Mucosa of descending colon (tissue), 3 donors: ENCODE data around the gene NFYA. TPM values are rescaled to one million over a fixed set of nuclear protein-coding genes. Genes with fewer than 3 reads are reported as not detected.
A peak's percentile ranks its signal among the peaks of the same experiment; 100 is the strongest.

Experiments used
- ATAC-seq: fragments of 200-7000 bp; cut with Tn5 transposase; one replicate; pipeline ENCODE4 v1.9.1; 2020; ENCODE audit warnings: mild to moderate bottlenecking, moderate library complexity
- DNase-seq, 3 donors: peaks; one replicate each; pipeline ENCODE4 v3.0.0-alpha.2; 2020
- H3K36me3 ChIP-seq: fragments of 200-600 bp; one replicate; pipeline ENCODE4 v1.8.0; 2021; ENCODE audit warnings: low read depth, mild to moderate bottlenecking
- H3K4me1 ChIP-seq: fragments of 200-600 bp; one replicate; pipeline ENCODE4 v1.8.0; 2021; ENCODE audit warnings: low read depth, mild to moderate bottlenecking
- H3K4me3 ChIP-seq: fragments of 200-600 bp; one replicate; pipeline ENCODE4 v1.8.0; 2021; ENCODE audit warnings: mild to moderate bottlenecking
- H3K9me3 ChIP-seq: fragments of 200-600 bp; one replicate; pipeline ENCODE4 v1.8.0; 2021; ENCODE audit warnings: mild to moderate bottlenecking
- intact Hi-C, 2 donors: fragments of 100-400 bp; cut with DNase I in 1 of 2; cut with micrococcal nuclease in 1 of 2; formaldehyde crosslinking; loops; one replicate each; pipeline versions ENCODE4 v1.11.0 to v1.11.1; 2022; cut with DNase I, micrococcal nuclease
- total RNA-seq, 3 donors: library from RNA; stranded (reverse); fragmentation: NEBNext Ultra II Directional in 2 of 3; extraction: Animal tissue kit (Norgen Biotek cat#: 25700) in 2 of 3; gene quantifications; one replicate each; pipeline versions ENCODE4 v1.2.1 to v1.2.4, GENCODE V29; 2021 to 2023
- TF ChIP-seq, protein P1 (sequence below): fragments of 200-600 bp; IDR thresholded peaks from one replicate; pipeline ENCODE4 v1.8.0; 2022; ENCODE audit warnings: antibody characterized with exemption, mild to moderate bottlenecking
- donor health status: DM: no; HTN: no; CAD: no; lungs with moderate emphysema.
- donor health status: DM: no; HTN: no; CAD: no.
- donor health status: DM: no; HTN: yes; CAD: no.

Gene NFYA
- total RNA-seq, 3 donors from 2014 or later, result 19.0 to 20.9 (median 20.2) TPM

DNA sequence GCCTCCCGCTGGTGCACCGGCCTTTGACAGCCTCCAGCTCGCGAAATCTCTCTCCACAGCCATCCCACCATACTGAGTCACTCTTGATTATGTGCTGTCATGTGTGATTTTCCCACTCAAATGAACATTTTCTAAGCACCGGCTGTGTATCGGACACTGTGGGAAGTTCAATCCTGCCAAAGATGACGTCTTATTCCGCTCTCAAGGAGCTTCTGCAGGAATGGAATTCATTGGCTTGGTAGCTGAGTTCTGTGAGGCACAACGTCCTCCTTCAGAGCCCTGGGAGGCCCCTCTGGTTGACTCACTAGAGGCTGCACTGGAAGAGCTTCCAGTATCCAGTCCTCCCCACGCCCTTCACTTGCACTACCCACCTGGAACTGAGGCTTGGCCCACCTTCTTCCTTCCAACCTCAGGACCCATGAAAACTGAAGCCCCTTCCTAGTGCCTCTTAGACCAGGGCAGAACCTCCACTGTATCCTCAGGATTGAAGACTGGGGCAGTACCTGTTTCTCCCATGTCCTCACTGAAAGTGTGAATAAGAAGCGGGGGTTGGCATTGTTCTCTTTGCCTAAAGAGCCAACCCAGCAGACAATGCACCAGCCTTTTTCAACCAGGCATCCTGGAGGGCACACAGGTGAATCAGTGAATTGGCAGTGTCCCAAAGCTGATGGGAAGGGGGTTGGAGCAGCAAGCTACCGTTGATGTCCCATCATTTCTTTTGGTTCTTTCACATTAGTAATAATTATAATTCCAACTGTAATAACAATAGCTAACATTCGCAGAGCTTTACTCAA, 35.5 kb upstream of the NFYA start:
- TF ChIP-seq, protein P1, sequence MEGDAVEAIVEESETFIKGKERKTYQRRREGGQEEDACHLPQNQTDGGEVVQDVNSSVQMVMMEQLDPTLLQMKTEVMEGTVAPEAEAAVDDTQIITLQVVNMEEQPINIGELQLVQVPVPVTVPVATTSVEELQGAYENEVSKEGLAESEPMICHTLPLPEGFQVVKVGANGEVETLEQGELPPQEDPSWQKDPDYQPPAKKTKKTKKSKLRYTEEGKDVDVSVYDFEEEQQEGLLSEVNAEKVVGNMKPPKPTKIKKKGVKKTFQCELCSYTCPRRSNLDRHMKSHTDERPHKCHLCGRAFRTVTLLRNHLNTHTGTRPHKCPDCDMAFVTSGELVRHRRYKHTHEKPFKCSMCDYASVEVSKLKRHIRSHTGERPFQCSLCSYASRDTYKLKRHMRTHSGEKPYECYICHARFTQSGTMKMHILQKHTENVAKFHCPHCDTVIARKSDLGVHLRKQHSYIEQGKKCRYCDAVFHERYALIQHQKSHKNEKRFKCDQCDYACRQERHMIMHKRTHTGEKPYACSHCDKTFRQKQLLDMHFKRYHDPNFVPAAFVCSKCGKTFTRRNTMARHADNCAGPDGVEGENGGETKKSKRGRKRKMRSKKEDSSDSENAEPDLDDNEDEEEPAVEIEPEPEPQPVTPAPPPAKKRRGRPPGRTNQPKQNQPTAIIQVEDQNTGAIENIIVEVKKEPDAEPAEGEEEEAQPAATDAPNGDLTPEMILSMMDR, result no peak
- Histone ChIP-seq H3K36me3 (no peaks in the 10 kb centered on the region), H3K4me1 (peaks cover 8% of the 10 kb centered on the region), H3K4me3 (no peak overlapping the region), H3K9me3 (no peaks in the 10 kb centered on the region)
- no peak for DNase-seq
- intact Hi-C loops, result no loop called here
- no peak for ATAC-seq

DNA sequence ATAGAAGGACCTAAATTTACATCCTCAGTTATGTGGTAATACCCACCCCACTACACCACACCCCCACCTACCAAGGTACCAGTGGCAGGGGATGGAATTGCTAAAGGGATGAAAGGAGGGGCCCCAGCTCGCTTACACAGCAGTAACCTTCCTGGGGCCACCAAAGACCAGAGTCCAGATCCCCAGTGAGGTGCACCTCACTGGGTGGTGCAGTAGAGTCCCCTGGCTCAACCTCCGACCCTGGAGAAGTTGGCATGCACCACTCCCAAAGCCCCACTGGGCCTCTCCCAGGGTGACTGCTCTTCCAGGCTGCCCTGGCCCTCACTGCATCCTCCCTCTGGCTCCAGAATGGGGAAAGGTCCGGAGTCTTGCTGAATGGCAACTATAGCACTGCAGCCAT, 34.6 kb upstream of the NFYA start:
- Histone ChIP-seq H3K4me1 (peaks cover 8% of the 10 kb centered on the region), H3K36me3 (no peaks in the 10 kb centered on the region), H3K9me3 (no peaks in the 10 kb centered on the region), H3K4me3 (no peak overlapping the region)
- intact Hi-C loops, result no loop called here
- DNase-seq (no peak), ATAC-seq (no peak)
- TF ChIP-seq, protein P1, result no peak

DNA sequence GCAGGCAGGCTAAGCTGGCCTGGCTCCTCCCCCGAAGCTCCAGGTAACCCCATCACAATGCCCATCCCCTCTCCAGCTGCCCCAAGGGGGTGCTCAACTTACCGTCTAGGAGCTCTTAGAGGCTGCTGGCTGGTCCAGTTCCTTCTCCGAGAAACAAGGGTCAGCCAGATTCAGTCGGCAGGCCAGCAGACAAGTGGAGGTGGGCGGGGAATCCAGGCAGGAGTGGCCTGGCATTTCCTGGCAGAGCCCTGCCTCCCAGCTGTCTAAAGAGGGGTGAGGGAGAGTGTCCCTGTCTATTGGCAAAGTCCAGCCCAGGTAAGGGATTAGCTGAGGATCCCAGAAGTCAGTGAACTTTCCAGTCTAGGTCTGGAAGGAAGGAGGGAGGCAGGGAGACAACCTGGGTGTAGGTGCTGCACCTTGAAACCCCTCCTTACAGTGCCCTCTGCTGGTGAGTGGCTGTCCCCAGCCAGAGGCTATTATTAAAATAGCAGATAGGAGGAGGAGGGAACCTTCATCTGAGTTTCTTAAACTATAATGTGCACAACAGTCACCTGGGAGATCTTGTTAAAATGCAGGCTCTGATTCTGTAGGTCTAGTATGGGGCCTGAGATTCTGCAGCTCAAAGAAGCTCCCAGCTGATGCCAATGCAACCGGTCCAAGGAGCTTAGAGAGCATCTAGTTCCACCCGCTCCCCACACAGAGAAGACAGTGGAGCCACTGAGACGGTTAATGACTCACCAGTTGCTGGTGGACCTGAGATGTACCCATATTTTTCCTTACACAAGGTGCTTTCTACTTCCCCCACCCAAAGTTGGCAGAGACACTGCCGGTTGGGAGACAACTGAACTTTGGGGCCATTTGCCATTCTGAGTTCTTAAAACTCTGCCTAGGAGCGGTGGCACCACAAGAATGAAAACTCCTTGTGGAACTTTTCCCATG, 33.4 kb upstream of the NFYA start, which contains the start of gene UNC5CL:
TSS of gene UNC5CL (minus strand) at position 162 of the 939 bp plus-strand sequence. CDS start 4,147 bp downstream, outside the sequence.
- H3K9me3 ChIP-seq, result no peaks in the 10 kb centered on the region
- ATAC-seq (peak; percentile 81), DNase-seq (peak; percentile 73 to 82 (median 80))
- H3K4me1 ChIP-seq, result peaks cover 8% of the 10 kb centered on the region
- H3K4me3 ChIP-seq, result no peak within 1 kb of the TSS
- H3K36me3 ChIP-seq, result no peaks in the 10 kb centered on the region
- intact Hi-C loops, result no loop called here
- TF ChIP-seq, protein P1, result peak; percentile 72

DNA sequence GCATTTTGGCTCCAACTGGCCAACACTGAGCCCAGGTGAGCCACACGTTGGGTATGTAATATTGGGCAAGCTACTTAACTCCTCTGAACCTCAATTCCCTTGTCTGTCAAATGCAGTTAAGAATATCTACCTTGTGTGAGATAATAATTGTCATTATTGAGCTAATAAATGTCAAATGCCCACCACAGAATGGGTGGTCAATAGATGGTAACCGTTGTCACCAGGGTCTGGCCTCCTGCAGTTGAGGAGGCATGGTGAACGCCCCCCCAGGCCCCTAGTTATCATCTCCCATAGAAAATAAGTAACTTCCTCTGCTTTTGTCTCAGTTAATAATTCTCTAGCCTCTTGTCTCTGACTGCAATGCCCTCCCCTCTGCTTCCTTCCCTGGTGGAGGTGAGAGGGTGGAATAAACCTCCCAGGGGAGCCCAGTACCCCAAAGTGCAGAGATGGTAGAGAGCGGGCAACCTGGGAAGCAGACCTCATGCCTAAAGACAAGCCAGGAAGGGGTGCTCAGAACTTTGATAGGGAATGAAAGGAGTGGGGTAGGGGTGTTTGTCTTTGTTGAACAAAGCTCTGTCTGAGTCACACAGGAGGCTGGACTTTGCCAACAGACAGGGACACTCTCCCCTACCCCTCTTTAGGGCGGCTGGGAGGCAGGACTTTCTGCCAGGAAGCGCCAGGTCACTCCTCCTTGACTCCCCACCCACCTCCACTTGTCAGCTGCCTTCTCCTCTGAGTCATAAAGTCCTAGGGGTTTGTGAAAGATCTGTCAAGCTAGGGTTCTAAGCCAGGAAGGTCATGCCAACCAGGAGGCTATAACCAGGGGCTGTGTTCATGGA, 32.5 kb upstream of the NFYA start:
- H3K4me3 ChIP-seq, result no peak overlapping the region
- intact Hi-C loops, result no loop called here
- no peaks in the 10 kb centered on the region for H3K9me3 ChIP-seq
- DNase-seq, result peak; percentile 55 to 76 (median 66)
- TF ChIP-seq, protein P1, result no peak
- peaks cover 8% of the 10 kb centered on the region for H3K4me1 ChIP-seq
- peak; percentile 88 for ATAC-seq
- H3K36me3 ChIP-seq, result no peaks in the 10 kb centered on the region

DNA sequence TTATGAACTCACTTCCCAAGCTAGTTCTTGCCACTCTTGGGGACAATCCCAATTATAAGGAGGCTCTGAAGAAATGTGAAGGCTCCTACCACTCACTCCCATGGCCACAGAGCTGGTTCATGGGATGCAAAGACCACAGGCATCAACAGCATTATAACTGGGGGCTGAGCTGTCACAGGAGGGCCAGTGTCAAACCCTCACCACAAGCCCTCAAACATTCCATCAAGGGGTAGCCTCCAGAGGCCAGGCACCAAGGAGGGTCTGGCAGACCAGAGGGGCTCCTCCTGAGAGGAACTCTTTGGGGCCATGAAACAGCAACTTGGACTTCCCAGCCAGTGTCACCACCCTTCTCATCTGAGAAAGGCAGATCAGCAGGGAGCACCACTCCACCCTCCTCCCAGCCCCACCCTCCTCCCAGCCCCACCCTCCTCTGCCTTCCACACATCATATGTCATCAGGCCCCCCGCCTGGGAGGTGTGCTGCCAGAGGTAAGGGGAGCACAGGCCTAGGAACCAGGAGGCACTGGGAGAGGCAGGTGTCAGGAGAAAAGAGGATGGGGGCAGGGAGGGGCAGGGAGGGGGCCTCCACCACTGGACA, 31.7 kb upstream of the NFYA start:
- ATAC-seq (peak; percentile 26), DNase-seq (peak in 1 of 3 donors; percentile 44)
- Histone ChIP-seq H3K4me1 (peaks cover 8% of the 10 kb centered on the region), H3K9me3 (no peaks in the 10 kb centered on the region), H3K4me3 (no peak overlapping the region), H3K36me3 (no peaks in the 10 kb centered on the region)
- intact Hi-C loops, result no loop called here
- TF ChIP-seq, protein P1, result no peak
